ENCODE data around the gene HCRT.
A peak's percentile ranks its signal among the peaks of the same experiment; 100 is the strongest.

Gene HCRT

GRCh38 chr17:42178817-42179216 is 6.4 kb downstream of the HCRT start:
- Histone ChIP-seq H3K4me3 (ENCODE audit: low read depth, low read length) (no peak overlapping the region), H3K36me3 (ENCODE audit: control insufficient read depth in 2 of 2, insufficient read depth in 1 of 2, low read length in 2 of 2) (no peaks in the 10 kb centered on the region), H3K9me3 (ENCODE audit: control insufficient read depth, insufficient read depth, low read depth, low read length) (no peaks in the 10 kb centered on the region), H3K27ac (ENCODE audit: extremely low read depth, low read depth, low read length) (no peak overlapping the region), H3K4me1 (ENCODE audit: control insufficient read depth, insufficient read depth, low read length) (no peaks in the 10 kb centered on the region)
- ChIA-PET POLR2A (interaction anchor here (1.8 kb wide), 1 partner anchor 16 kb away, joined by 6 read pairs; the partner anchor contains the start of gene GHDC), CTCF (interaction anchor here (0.9 to 2.4 kb wide), 2 partner anchors 16 to 90 kb away, joined by 4 to 9 read pairs; no protein-coding TSS in a partner anchor)
- no peak for TF ChIP-seq ATF2 (tag by site-specific recombination; IDR thresholded peaks at IDR 0.05; ENCODE audit: low read depth)
- no peak for TF ChIP-seq ZNF274 (IDR thresholded peaks at IDR 0.05; ENCODE audit: low read length)
- no peak for TF ChIP-seq ZNF274 (tag by site-specific recombination; IDR thresholded peaks at IDR 0.05; ENCODE audit: borderline replicate concordance)

- Histone ChIP-seq H3K27ac (ENCODE audit: extremely low read depth, low read depth, low read length) (no peak overlapping the region), H3K4me1 (ENCODE audit: control insufficient read depth, insufficient read depth, low read length) (no peaks in the 10 kb centered on the region), H3K4me3 (ENCODE audit: low read depth, low read length) (no peak overlapping the region), H3K9me3 (ENCODE audit: control insufficient read depth, insufficient read depth, low read depth, low read length) (no peaks in the 10 kb centered on the region), H3K36me3 (ENCODE audit: control insufficient read depth in 2 of 2, insufficient read depth in 1 of 2, low read length in 2 of 2) (no peaks in the 10 kb centered on the region)
- ChIA-PET CTCF (no interaction called here), POLR2A (interaction anchor here (0.7 kb wide), 1 partner anchor 59 kb away, joined by 4 read pairs; no protein-coding TSS in a partner anchor)
- TF ChIP-seq ZNF426 (tag by site-specific recombination; IDR thresholded peaks at IDR 0.05) (no peak), ZBTB8A (tag by site-specific recombination; IDR thresholded peaks at IDR 0.05) (no peak), SCRT1 (tag by site-specific recombination; IDR thresholded peaks at IDR 0.05; ENCODE audit: borderline replicate concordance) (no peak), ZNF398 (tag by site-specific recombination; IDR thresholded peaks at IDR 0.05) (0 out of 2 replicates have a peak, but pooled peaks have one; percentile 9), ZBTB21 (tag by site-specific recombination; IDR thresholded peaks at IDR 0.05) (peak; percentile 79), ZNF639 (tag by site-specific recombination; IDR thresholded peaks at IDR 0.05) (no peak), ZNF37A (tag by site-specific recombination; IDR thresholded peaks at IDR 0.05) (no peak), ATF2 (tag by site-specific recombination; IDR thresholded peaks at IDR 0.05; ENCODE audit: low read depth) (peak; percentile 88), ZNF473 (tag by site-specific recombination; IDR thresholded peaks at IDR 0.05) (no peak), ZNF558 (tag by site-specific recombination; IDR thresholded peaks at IDR 0.05) (no peak), ZNF830 (tag by site-specific recombination; IDR thresholded peaks at IDR 0.05; ENCODE audit: low read depth) (no peak), ZNF211 (tag by site-specific recombination; IDR thresholded peaks at IDR 0.05; ENCODE audit: low read depth) (peak; percentile 67; the same call in 1 of the 2 replicates), BCL6B (tag by site-specific recombination; IDR thresholded peaks at IDR 0.05) (no peak), ZNF366 (tag by site-specific recombination; conservative IDR thresholded peaks at IDR 0.05) (peak; percentile 91), ZNF571 (tag by site-specific recombination; IDR thresholded peaks at IDR 0.05) (no peak), ZNF521 (tag by site-specific recombination; IDR thresholded peaks at IDR 0.05) (no peak), ZNF350 (tag by site-specific recombination; IDR thresholded peaks at IDR 0.05) (no peak), ZNF629 (tag by site-specific recombination; IDR thresholded peaks at IDR 0.05) (peak; percentile 91), PRDM10 (tag by site-specific recombination; IDR thresholded peaks at IDR 0.05) (peak; percentile 81), ZNF600 (tag by site-specific recombination; IDR thresholded peaks at IDR 0.05) (no peak)
Observed at GRCh38 chr17:42177684-42178083, 7.6 kb downstream of the HCRT start.

All from HEK293 (cell line).